ENCODE results near the gene THOC1.

DNA sequence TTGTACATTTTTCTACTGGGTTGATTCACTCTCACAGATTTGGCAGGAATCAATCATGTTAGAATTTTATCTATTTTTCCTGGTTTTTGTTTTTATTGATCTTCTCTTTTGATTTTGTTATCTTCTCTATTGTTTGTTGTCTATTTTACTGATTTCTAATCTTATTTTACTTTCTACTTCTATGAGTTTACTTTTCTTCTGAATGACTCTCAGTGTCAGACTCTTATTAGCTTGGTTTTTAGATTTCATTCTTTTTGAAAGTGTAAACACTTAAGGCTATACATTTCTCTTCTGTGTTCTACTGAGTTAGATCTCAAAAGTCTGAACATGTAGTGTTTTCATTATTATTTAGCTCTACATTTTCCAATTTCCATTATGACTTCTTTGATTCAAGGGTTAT lies 47.1 kb downstream of the THOC1 start:
- TF ChIP-seq, protein P1, sequence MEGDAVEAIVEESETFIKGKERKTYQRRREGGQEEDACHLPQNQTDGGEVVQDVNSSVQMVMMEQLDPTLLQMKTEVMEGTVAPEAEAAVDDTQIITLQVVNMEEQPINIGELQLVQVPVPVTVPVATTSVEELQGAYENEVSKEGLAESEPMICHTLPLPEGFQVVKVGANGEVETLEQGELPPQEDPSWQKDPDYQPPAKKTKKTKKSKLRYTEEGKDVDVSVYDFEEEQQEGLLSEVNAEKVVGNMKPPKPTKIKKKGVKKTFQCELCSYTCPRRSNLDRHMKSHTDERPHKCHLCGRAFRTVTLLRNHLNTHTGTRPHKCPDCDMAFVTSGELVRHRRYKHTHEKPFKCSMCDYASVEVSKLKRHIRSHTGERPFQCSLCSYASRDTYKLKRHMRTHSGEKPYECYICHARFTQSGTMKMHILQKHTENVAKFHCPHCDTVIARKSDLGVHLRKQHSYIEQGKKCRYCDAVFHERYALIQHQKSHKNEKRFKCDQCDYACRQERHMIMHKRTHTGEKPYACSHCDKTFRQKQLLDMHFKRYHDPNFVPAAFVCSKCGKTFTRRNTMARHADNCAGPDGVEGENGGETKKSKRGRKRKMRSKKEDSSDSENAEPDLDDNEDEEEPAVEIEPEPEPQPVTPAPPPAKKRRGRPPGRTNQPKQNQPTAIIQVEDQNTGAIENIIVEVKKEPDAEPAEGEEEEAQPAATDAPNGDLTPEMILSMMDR (IDR thresholded peaks at IDR 0.05): no peak
- no peak for TF ChIP-seq EZH2 (IDR thresholded peaks at IDR 0.05; ENCODE audit: borderline replicate concordance, insufficient read depth, low read depth, low read length, poor library complexity, severe bottlenecking)
